Loucy (cell line): ENCODE measurements around the gene LEKR1.

Experiments used
- H2AFZ ChIP-seq: fragments of 200-600 bp; sonication (generic); 2 replicates; pipeline ENCODE4 v1.6.0; 2016; ENCODE audit warnings: antibody characterized with exemption, mild to moderate bottlenecking, low read length, moderate library complexity
- H3F3A ChIP-seq: fragments of 200-600 bp; 2 replicates; pipeline ENCODE4 v1.6.0; 2016; ENCODE audit warnings: antibody characterized with exemption, low read depth, mild to moderate bottlenecking
- H3K27me3 ChIP-seq: fragments of 200-600 bp; sonication (generic); 2 replicates; pipeline ENCODE4 v1.6.1; 2014; ENCODE audit warnings: low read length, mild to moderate bottlenecking; ENCODE audit not compliant: insufficient read depth, poor library complexity, severe bottlenecking
- H3K36me3 ChIP-seq: fragments of 200-600 bp; sonication (generic); 2 replicates; pipeline ENCODE4 v1.6.1; 2016; ENCODE audit warnings: low read length; ENCODE audit not compliant: insufficient read depth
- H3K4me1 ChIP-seq: fragments of 200-600 bp; sonication (generic); 2 replicates; pipeline ENCODE4 v1.5.1; 2014; ENCODE audit warnings: low read length, mild to moderate bottlenecking; ENCODE audit not compliant: insufficient read depth, poor library complexity, severe bottlenecking
- H3K4me2 ChIP-seq: fragments of 200-600 bp; sonication (generic); 2 replicates; pipeline ENCODE4 v1.6.0; 2014; ENCODE audit warnings: antibody characterized with exemption, low read length, low read depth, mild to moderate bottlenecking; ENCODE audit not compliant: poor library complexity, severe bottlenecking
- H3K4me3 ChIP-seq: fragments of 200-600 bp; sonication (generic); 2 replicates; pipeline ENCODE4 v1.5.1; 2014; ENCODE audit warnings: low read length, mild to moderate bottlenecking, mixed read lengths; ENCODE audit not compliant: poor library complexity, severe bottlenecking
- H3K79me2 ChIP-seq: fragments of 200-600 bp; sonication (generic); 2 replicates; pipeline ENCODE4 v1.6.1; 2014; ENCODE audit warnings: low read length; ENCODE audit not compliant: insufficient read depth
- H3K9ac ChIP-seq: fragments of 200-600 bp; sonication (generic); 2 replicates; pipeline ENCODE4 v1.6.0; 2014; ENCODE audit warnings: mild to moderate bottlenecking, low read depth, low read length, moderate library complexity; ENCODE audit not compliant: poor library complexity, severe bottlenecking
- H3K9me2 ChIP-seq: fragments of 200-600 bp; sonication (generic); replicated peaks from 2 replicates; pipeline ENCODE4 v1.6.1; 2016; ENCODE audit warnings: low read depth, low read length, mixed read lengths
- H3K9me3 ChIP-seq: fragments of 200-600 bp; sonication (generic); 2 replicates; pipeline ENCODE4 v1.6.1; 2014; ENCODE audit warnings: mild to moderate bottlenecking, antibody characterized with exemption, low read length, low read depth; ENCODE audit not compliant: insufficient read depth
- H4K20me1 ChIP-seq: fragments of 200-600 bp; sonication (generic); 2 replicates; pipeline ENCODE4 v1.6.0; 2014; ENCODE audit warnings: antibody characterized with exemption, low read length, mild to moderate bottlenecking; ENCODE audit not compliant: insufficient read depth, poor library complexity, severe bottlenecking
- CTCF ChIP-seq: fragments of 200-600 bp; sonication (generic); conservative IDR thresholded peaks from 2 replicates; pipeline ENCODE4 v1.5.1; 2014; ENCODE audit warnings: mild to moderate bottlenecking, antibody characterized with exemption, low read length
- EZH2phosphoT487 ChIP-seq: fragments of 200-600 bp; IDR thresholded peaks from 2 replicates; pipeline ENCODE4 v1.6.1; 2018; ENCODE audit warnings: antibody characterized with exemption, mild to moderate bottlenecking, moderate library complexity, borderline replicate concordance

The LEKR1 gene

GRCh38 chr3:157083824-157084223 is 257.7 kb downstream of the LEKR1 start:
- H3K36me3 ChIP-seq, result no peaks in the 10 kb centered on the region
- no peak overlapping the region for H3K4me3 ChIP-seq
- no peaks in the 10 kb centered on the region for H3K9me3 ChIP-seq
- H3K4me1 ChIP-seq, result peaks cover 8% of the 10 kb centered on the region
- H3K27me3 ChIP-seq, result no peaks in the 10 kb centered on the region
- no peaks in the 10 kb centered on the region for H3K79me2 ChIP-seq
- no peak for TF ChIP-seq CTCF
- no peak for TF ChIP-seq EZH2phosphoT487
- no peak overlapping the region for H2AFZ ChIP-seq
- H3K4me2 ChIP-seq, result no peak overlapping the region
- H3K9me2 ChIP-seq, result no peaks in the 10 kb centered on the region
- no peaks in the 10 kb centered on the region for H4K20me1 ChIP-seq
- 0 out of 2 replicates have a peak, but pooled peaks cover 6% of the 10 kb centered on the region for H3F3A ChIP-seq
- no peak overlapping the region for H3K9ac ChIP-seq

- H3K27me3 ChIP-seq, result no peaks in the 10 kb centered on the region
- H3K4me2 ChIP-seq, result no peak overlapping the region
- TF ChIP-seq CTCF (no peak), EZH2phosphoT487 (no peak)
- H3K4me3 ChIP-seq, result no peak overlapping the region
- peaks cover 21% of the 10 kb centered on the region for H3K4me1 ChIP-seq
- H3K36me3 ChIP-seq, result no peaks in the 10 kb centered on the region
- H2AFZ ChIP-seq, result no peak overlapping the region
- no peak overlapping the region for H3K9ac ChIP-seq
- H3K79me2 ChIP-seq, result no peaks in the 10 kb centered on the region
- H3F3A ChIP-seq, result 0 out of 2 replicates have a peak, but pooled peaks cover 6% of the 10 kb centered on the region
- H3K9me3 ChIP-seq, result no peaks in the 10 kb centered on the region
- H3K9me2 ChIP-seq, result no peaks in the 10 kb centered on the region
- H4K20me1 ChIP-seq, result no peaks in the 10 kb centered on the region
Measured at GRCh38 chr3:157086060-157086750, 260.1 kb downstream of the LEKR1 start.

- H3K9ac ChIP-seq, result no peak overlapping the region
- H3K4me1 ChIP-seq, result peaks cover 21% of the 10 kb centered on the region
Measured at GRCh38 chr3:157086775-157087174, 260.6 kb downstream of the LEKR1 start.

More at GRCh38 chr3:157086775-157087174, 260.6 kb downstream of the LEKR1 start:
- H3K9me3 ChIP-seq, result no peaks in the 10 kb centered on the region
- no peak overlapping the region for H2AFZ ChIP-seq
- H3F3A ChIP-seq, result 0 out of 2 replicates have a peak, but pooled peaks cover 6% of the 10 kb centered on the region
- H3K4me3 ChIP-seq, result no peak overlapping the region
- no peaks in the 10 kb centered on the region for H3K79me2 ChIP-seq
- H3K4me2 ChIP-seq, result no peak overlapping the region
- H4K20me1 ChIP-seq, result no peaks in the 10 kb centered on the region
- no peaks in the 10 kb centered on the region for H3K27me3 ChIP-seq
- TF ChIP-seq EZH2phosphoT487 (no peak), CTCF (no peak)
- no peaks in the 10 kb centered on the region for H3K9me2 ChIP-seq
- no peaks in the 10 kb centered on the region for H3K36me3 ChIP-seq
